Glomerular endothelial cell (primary cell): ENCODE measurements around the gene CBFA2T2. TPM values are rescaled to one million over a fixed set of nuclear protein-coding genes. Genes with fewer than 3 reads are reported as not detected.
"Not testable (repeated sequence)": the region's sequence is repeated elsewhere in the genome, so short reads cannot be mapped to it uniquely, and the experiment has no call there.

Source experiments
- DNase-seq: peaks from one replicate; pipeline ENCODE4 v3.0.0-alpha.2; 2011; ENCODE audit warnings: low read depth, low spot score; ENCODE audit errors: extremely low read depth
- total RNA-seq: library from RNA; depleted of rRNA; stranded (reverse); fragments of >200 nt; gene quantifications from 2 replicates; pipeline ENCODE4 v1.2.3, GENCODE V29; 2015

CBFA2T2 gene
- 11.1 and 14.9 TPM in 2 replicates for total RNA-seq

DNA sequence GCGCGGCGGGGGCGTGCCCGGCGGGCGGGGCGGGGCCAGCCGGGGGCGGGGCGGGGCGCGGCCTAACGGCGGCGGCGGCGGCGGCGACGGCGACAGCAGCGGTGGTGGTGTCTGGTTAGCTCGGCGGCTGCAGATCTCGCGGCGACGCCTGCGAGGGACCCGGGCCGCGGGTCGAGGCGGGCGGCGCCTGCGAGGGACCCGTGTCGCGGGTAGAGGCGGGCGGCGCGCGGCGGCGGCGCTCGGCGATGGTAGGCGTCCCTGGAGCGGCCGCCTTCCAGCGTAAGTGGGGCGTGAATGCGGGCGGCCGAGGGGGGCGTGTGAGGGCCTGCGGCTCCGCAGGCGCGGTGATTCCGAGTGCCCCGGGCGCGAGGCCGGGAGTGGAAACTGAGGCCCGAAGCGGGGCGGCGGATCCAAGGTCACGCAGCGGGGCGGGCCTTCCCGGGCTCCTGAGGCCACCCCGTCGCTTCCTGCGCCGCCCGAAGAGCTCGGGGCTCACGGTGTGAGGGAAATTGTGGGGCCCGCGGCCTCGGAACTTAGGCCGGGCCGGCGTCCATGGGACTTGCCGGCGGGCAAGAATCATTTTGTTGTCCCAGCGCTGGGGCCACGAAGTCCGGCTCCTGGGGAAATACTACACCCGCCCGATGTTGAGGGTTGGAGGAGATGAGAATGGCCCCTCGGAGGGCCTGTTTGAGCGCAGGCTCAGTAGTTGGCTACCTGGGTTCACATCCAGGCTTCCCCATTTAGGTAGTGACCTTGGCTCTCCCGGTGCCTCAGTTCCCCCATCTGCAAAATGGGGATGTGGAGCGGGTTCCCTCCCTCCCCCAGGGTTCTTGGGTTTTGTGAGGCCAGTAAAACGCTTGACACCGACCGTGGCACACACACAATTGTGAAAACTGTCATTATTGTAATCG lies at the start of gene CBFA2T2:
TSS of gene CBFA2T2 (plus strand) at position 74 of the 911 bp plus-strand sequence. CDS start at position 246, 172 bp downstream.
- no peak for DNase-seq

DNA sequence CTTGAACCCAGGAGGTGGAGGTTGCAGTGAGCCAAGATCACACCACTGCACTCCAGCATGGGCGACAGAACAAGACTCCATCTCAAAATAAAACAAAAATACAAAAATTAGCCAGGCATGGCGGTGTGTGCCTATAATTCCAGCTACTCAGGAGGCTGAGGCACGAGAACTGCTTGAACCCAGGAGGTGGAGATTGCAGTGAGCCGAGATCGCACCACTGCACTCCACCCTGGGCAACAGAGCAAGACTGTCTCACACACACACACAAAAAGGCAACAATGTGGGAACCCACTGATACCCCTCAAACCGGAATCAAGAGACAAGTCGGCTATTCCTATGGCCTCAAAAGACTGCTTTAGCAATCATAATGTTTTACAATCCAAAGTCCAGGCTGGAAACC lies 49.3 kb upstream of the CBFA2T2 start:
- not testable (repeated sequence) for DNase-seq

DNA sequence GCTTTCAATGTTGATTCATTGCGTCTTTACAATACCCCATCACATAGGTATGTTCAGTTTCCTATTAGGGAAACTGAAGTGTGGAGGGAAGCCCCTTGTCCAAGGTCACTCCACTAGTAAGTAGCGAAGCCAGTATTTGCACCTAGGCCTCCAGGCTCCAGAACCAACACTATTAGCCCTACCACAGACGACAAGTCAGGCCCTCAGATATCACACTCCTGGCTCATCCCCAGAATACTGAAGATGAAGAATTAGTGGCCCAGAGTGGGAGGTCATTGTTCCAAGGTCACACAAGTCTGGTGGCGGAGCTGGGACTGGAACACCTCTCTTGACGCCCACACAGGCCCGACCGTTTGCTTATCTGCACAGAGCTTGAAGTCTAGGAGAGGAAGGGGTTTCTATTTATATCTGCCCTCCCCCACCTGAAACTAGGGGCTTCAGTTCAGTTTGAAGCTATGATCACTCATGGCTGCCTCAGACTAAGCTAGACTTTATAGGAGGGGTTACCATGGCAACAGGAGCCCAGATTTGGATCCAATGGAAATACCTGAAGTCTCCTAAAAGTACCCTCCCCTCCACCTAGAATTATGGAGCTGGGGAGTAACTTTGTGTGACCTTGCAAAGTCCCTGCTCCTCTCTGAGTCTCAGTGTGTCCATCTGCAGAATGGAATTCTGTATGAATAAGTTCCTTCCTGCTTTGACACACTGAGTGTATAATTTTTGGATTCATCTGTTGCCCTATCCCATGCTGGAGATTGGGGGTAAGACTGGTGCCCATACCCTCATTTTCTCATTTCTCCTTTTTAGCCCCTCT lies 48.5 kb upstream of the CBFA2T2 start:
- no peak for DNase-seq

DNA sequence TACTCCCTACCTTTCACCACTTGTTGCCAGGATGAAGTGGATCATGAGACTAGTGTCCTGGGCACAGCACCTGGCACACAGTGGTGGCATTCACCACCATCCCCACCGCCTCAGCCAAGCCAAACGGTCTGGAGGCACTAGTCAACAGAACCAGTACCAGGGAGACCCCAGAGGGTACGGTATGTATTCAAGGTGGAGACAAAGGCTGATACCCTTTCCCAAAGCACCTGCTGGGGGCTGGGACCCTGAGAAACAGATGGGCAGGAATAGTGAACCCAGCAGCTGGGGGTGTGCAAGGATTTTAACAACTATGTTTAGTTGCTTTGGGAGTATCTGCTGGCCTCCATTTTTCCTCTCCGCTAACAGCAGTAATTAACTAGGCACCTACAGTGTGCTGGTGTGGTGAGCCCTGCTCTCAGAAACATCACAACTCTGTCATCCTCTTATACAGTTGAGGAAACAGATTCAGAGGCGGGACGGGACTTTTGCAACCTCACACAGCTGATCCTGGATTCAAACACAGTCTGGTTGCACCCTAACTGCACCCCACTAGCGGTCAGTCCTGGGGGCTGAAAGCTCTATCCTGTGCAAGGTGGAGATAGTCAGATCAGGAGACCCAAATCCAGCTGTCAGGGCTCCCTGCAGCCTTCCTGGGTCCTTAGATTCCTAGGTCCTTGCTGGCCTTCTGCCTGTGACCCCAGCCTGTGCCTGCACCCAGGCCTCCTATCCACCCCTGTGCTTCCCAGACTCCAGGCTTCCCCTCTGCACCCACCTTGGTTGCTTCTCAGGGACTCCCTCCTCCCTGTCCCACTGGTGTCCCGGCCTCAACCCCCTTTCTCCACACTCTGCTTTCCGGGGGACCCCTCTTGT lies 47.5 kb upstream of the CBFA2T2 start:
- DNase-seq: no peak

DNA sequence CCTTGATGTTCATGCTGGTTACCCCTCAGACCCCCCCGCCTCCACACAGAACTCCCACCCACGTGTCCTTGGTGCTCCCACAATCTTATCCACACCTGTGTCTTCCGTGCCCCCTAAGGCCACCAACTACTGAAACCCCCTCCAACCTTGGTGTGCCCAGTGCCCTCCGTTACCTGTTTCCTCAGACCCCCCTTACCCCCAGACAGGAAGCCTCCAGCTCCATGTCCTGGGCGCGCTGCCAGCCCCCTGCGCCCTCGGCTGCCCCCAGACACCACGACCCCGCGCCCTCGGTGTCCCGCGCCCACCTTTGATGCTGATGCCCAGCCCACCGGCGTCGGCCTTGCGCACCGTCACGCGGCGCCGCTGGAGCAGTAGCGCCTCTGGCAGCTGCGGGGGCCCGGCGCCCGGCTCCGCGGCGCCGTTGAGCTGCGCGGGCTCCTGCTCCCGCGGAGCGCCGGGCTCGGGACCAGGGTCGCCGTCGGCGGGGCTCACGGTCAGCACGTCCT lies 46.8 kb upstream of the CBFA2T2 start:
- no peak for DNase-seq

DNA sequence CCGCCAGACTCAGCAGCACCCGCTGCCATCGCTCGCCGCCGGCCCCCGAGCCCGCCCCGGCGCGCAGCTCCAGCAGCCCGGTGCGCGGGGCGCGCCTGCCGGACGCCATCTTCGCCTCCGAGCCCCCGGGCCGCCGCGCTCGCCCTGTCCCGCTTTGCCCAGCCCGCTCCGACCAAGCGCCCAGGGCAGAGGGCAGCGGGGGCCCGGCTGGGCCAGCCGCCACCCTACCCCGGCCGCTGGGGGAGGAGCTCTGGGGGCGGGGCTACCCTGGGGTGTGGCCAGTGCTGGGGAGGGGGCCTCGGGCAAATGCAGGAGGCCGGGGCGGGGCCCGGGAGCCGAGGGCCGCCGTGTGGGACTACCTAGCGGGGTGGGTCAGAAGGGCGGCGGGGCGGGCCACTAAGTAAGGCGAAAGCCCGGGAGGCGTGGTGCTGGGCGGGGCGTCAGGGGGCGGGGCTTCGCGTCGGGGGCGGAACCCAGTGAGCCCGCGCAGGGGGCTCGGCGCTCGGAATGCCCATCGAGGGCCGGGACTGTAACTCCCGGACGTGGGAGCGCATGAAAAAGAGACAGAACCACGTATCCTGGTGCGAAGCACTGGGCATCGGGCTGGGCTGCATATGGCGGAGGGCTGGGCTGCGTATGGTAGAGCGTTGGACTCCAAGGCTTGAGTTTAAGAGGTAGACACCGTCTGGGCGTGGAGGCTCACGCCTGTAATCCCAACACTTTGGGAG lies 46.2 kb upstream of the CBFA2T2 start, which contains the start of gene SNTA1:
TSS of gene SNTA1 (minus strand) at position 252 of the 728 bp plus-strand sequence. CDS start at position 109, 143 bp downstream.
- no peak for DNase-seq

DNA sequence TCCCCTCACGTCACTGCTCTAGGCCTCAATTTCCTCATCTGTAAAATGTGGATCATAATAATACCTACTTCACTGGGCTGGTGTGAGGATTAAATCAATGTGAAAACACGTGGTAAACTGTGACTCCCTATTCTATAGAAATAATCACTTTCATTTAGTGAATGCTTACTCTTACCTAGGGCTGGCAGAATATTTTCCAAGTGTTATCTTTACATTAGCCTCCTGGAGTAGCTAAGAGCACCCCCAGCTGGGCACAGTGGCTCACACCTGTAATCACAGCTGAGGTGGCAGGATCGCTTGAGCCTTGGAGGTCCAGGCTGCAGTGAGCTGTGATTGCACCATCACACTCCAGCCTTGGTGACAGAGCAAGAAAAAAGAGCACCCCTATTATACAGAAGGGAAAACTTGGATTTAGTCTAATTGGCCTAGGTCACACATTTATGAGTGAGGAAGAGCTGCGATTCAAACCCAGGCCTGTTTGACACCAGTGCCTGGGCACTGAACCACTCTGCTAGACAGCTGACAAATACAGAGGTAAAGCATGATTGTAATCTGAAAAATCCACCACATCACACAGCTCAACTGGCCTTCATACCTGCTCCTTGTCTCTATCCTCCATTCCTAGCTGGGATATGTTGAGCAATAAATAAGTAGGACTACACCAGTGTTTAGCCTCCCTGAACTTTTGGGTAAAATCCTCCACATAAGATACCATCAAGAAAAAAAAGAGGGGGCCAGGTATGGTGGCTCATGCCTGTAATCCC lies 44.9 kb upstream of the CBFA2T2 start:
- no peak for DNase-seq

DNA sequence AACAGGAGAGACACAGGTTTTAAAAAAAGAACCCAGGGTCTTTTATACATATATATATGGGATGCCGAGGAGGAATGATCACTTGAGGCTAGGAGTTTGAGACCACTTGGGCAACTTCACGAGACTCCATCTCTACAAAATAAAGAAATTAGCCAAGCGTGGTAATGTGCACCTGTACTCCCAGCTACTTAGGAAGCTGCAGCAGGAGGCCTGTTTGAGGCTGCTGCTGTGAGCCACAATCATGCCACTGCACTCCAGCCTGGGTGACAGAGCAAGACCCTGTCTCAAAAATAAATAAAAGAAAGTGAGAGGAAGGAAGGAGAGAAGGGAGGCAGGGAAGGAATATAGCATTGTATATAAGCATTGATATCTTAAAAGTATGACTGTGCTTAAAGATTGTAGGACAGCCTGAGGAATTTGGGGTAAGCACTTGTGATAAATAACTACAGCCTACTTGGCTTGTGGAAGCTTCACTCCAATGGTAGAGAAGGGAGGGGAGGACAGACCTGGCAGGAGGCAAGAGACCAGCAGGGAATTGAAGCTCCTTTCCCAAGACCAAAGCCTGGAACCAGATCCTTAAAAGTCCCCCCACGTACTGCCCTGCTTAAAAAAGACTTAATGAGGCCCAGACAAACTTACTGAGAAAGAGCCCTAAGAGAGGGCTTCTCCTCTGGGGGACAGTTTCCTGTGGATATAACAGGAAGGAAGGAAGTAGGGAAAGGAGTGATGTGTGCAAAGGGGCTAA lies 43.8 kb upstream of the CBFA2T2 start:
- DNase-seq: no peak

DNA sequence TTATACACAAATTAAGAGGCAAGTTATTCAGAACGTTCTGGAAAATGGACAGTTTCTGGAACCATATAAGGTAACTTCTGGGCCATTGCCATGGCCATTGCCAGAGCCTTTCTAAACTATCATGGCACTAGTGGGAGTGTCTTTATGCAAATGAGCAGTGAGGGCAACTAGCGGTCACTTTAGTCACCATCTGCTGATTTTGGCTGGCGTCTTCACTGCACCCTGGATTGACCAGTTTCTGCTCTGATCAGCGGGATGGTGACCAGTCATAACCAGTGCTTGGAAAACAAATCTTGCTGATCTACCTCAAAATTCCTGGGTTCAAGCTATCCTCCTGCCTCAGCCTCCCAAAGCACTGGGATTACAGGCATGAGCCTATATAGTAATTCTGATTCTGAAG lies 39.0 kb upstream of the CBFA2T2 start:
- DNase-seq: no peak

DNA sequence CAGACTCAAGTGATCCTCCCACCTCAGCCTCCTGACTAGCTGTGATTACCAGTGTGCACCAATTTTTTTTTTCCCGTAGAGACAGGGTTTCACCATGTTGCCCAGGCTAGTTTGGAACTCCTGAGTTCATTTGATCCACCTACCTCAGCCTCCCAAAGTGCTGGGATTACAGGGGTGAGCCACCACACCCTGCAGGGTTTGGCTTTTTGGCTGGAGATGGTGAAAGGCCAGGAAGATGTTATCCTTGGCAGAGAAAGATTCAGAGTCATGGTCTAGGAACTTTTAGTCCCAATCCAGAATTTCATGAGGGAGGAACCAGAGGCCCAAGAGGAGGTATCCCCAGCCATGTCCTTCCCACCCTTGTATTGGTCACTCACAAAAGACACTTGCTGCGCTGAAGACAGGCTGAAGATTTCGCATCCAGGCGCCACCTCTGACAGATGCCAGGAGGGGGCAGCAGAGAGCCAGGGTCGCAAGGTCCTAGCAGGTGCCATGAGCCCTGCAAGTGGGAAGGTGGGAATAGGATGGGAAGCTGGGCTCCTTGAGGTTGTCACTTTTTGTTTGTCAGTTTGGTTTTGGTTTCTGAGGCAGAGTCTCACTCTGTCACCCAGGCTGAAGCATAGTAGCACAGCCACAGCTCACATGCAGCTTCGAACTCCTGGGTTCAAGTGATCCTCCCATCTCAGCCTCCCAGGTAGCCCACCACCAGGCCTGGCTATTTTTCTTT lies 32.8 kb upstream of the CBFA2T2 start:
- peak; percentile 16 for DNase-seq

DNA sequence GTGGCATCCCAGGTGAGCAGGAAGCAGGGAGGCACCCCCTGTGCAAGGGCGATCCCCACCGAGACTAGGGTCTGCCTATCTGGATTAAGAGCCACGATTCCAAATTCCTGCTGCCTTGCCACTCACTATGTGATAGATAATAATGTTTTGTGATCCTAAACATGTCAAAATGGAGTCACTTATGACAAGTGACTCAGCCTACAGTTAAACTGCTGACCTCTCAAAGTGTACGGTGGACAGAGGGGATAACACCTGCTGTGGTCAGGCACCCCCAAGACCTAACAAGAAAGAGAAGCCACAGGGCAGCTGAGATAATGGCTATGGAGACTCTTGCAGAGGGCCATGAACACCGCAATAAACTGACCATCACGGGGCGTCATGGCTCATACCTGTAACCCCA lies 30.3 kb upstream of the CBFA2T2 start:
- no peak for DNase-seq

DNA sequence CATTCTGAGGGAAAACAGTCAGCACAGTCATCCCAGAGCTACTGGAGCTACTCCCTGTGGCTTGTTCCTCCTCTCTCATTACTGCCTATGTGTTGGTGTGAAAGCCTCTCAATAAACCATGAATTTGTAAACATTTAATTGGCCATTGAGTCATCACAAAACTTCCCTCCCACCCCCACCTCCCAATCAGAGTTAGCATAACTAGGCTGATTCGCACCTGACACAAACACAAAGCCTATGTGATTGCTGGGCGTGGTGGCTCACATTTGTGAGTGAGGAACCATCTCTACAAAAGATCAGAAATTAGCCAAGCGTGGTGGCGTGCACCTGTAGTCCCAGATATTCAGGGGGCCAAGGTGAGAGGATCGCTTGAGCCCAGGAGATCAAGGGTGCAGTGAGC lies 29.2 kb upstream of the CBFA2T2 start:
- no peak for DNase-seq

DNA sequence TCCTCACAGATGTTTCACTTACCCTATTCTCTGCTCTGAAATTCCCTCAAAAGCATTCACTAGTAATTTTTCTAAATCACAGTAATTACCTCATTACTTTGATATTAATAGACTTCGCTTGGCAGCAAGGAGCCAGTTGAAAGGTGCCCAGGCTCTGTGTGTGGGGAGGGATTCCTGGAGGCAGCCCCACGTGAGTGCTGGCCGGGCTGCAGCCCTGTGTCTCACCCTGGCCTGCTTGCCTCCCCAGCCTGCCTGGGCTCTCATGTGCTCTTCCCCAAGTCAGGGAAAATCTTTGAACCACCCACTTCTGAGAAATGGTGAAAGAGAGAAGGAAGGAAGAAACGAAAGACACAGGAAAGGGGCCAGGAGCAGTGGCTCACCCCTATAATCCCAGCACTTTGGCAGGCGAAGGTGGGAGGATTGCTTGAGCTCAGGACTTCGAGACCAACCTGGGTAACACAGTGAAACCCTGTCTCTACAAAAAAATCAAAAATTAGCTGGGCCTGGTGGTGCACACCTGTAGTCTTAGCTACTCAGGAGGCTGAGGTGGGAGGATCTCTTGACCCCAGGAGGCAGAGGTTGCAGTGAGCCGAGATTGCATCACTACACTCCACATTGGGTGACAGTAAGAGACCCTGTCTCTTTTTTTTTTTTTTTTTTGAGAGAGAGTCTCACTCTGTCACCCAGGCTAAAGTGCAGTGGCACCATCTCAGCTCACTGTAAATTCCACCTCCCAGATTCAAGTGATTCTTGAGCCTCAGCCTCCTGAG lies 26.4 kb upstream of the CBFA2T2 start:
- no peak for DNase-seq

DNA sequence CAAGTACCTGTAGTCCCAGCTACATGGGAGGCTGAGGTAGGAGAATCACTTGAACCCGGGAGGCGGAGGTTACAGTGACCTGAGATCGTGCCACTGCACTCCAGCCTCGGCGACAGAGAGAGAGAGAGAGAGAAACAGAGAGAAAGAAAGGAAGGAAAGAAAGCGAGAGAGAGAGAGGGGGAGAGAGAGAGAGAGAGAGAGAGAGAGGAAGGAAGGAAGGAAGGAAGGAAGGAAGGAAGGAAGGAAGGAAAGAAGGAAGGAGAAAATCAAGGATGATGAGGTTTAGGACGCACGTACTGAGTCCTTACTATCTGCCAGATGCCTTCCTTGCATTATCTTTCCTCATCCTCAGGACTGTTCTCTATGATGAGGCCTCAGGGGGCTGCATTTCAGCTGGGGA lies 25.1 kb upstream of the CBFA2T2 start:
- not testable (repeated sequence) for DNase-seq

DNA sequence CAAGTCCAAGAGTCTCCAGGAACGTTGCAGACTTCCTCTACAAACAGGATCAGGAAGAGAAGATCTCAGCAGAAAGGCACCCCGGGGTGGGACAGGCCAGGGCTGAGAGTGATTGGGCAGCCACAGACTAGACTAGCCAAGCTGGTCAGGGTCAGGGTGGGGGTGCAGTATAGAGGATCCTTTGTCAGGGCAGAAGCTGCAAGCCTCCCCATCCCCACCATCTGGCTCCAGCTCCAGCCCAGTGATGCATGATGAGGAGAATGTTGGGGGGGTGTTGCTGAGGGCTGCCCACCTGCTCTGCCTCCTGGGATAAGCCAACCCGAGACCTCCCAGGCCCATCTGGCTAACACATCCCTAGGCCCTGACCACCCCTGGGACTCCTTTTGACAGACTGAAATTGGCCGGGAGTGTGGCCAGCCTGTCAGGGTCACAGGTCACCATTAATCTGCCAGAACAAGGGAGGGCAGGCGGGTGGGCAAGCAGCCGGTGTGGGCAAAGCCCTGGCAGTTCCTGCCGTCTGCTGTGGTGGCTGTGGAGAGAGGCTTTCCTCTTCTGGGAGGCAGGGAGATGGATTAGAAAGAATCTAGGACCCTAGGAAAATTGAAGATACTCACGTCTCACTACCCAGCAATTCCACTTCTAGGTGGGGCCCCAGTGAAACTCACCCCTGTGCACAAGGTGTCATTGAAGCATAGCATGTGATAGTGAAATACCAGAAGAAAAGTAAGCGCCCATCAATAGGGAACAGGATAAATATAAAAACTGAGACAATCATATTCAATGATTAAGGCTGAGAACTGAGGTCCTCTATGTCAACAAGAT lies 24.2 kb upstream of the CBFA2T2 start:
- no peak for DNase-seq

DNA sequence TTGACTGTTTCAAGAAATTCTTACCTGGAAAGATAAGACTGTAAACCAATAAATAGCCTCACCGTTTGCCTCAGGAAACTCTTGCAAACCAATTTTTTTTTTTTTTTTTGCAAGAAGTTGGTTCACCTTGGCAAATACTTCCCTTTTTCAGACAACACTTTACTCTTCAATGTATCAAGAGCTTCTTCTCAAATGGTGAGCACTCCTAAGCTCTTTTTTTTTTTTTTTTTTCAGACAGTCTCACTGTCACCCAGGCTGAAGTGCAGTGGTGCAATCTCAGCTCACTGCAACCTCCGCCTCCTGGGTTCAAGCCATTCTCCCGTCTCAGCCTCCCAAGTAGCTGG lies 23.6 kb upstream of the CBFA2T2 start:
- no peak for DNase-seq
